Measurements from ENCODE around the gene WDR37.

The WDR37 gene

DNA sequence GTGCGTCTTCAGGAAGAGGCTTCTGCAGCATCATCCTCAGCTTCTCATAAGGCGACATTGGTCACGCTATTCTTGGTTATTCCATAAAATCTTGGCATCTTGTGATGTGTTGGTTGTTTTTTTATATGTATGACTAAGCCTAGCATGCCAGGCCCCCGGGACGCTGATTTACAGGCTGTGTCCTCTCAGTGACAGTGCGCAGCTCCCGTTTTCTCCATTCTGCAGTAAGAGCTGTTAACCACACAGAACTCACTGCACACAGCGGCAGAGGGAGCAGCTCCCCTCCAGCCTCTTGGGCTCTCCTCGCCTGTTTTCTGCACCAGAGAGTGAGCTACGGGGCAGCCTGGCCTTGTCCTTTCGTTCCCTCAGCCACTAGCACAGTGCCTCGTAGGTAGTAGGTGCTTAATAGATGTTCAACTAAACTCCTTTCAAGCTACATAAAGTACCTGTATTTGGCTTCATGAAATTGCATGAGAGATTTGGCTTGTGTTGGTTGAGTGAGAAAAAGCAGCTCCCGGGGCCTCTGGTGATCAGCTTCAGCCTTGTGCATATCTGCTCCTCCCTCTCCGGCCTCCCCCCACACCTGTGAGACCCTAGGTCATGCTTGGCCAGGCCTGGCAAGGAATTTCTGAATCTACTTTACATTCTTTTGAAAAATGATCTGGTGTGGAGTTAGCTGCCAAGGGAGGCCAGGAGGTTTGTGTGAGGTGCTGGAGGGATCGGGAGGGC, 116.2 kb downstream of the WDR37 start:
- DNase-seq = no peak

- DNase-seq = no peak
Observed at GRCh38 chr10:1173091-1173490, 116.9 kb downstream of the WDR37 start.

DNA sequence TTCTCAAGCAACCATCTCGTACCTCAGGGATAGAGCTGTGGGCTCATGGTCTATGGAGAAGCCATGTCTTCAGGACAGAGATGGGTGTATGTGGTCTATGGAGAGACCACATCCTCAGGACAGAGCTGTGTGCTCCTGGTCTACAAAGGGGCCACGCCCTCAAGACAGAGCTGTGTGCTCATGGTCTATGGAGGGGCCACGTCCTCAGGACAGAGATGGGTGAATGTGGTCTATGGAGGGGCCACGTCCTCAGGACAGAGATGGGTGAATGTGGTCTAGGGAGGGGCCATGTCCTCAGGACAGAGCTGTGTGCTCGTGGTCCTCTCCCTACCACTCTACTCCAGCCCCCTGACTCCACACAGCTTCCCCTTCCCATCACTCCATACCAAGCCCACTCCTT, 117.8 kb downstream of the WDR37 start:
- no peak for DNase-seq

DNA sequence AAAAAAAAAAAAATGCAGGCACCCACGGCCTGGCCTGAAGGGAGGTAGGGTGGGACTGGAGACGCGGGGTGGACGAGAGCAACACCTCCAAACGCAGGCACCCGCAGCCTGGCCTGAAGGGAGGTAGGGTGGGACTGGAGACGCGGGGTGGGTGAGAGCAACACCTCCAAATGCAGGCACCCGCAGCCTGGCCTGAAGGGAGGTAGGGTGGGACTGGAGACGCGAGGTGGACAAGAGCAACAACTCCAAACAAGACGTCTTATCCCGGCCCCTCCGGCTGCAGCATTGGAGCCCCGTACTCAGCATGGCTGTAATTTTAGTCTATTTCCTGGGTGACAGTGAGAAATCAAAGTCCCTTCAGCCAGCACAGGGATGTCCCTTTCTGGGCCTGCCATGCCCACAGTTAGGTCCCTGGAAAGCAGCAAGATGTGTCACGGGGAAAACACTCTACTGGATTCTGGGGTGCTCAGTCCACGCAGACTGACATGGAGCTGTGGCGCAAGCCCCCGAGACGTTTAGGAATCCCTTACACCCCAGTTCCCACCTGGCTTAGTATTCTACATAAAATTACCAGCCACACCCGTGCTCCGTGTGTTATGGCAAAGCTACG, 119.9 kb downstream of the WDR37 start:
- DNase-seq = no peak

DNA sequence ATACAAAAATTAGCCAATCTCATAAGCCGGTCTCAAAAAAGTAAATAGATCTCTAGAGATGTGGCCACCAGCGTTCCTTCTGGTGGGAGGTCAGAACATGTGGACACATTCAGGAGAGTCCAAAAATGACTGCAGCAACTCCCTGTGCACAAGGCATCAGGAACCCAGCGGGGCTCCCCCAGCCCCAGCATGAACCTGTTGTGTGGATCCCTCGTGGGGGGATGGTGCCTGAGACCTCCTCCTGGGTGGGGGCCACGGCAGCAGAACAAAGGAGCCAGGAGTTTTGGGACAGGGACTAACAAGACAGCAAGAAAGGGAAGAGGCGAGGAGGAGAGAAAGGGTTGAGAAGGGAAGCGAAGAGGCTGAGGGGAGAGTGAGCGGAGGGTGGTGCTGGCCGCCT, 121.8 kb downstream of the WDR37 start:
- no peak for DNase-seq

DNA sequence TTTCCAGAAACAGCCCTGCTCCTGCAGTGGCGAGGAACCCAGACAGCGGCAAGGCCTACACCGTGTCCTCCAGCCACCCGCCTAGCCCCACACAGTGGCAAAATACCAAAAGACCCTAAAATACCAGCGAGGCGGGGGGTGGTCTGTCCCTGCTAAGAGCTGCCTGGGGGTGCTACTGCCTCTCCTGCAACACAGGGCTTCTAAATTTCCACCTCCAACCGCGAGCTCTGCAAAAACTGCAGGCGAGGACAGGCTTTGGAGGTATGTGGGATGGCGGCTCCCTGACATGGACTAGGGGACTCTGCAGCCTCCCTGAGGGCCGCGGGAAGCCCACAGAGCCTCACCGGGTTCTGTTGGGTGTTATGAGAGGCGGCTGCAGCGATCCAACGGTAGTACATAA, 122.3 kb downstream of the WDR37 start:
- no peak for DNase-seq

GRCh38 chr10:1179346-1180070, 123.3 kb downstream of the WDR37 start:
- no peak for DNase-seq

DNA sequence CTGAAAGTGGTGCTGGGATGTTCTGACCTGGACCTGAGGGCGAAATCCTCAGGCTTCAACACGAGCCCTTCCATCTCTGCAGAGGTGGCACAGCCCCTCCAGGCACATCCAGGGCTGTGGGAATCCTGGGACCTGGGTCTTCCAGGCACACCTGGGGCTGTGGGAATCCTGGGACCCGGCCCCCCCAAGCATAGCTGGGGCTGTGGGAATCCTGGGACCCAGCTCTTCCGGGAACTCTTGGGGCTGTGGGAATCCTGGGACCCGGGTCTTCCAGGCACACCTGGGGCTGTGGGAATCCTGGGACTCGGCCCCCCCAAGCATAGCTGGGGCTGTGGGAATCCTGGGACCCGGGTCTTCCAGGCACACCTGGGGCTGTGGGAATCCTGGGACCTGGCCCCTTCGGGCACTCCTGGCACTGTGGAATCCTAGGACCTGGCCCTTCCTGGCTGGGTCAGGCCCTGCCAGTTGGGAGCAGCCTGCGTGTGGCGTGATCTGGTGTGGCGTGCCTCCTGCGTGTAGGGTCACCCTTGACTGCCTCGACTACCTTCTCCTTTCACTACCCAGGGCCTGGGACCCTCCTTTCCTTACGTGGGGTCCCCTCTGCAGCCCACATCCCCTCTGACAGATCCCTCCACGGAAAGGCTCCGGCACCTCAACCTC, 124.0 kb downstream of the WDR37 start:
- no peak for DNase-seq

GRCh38 chr10:1180836-1181235, 124.7 kb downstream of the WDR37 start:
- DNase-seq = no peak
